Cardiac muscle cell (in vitro differentiated cells and primary cell): ENCODE data around the gene ETS2. TPM values are rescaled to one million over a fixed set of nuclear protein-coding genes. Genes with fewer than 3 reads are reported as not detected.

Source experiments
- DNase-seq, 2 donors: peaks; one replicate each; pipeline versions ENCODE4 v3.0.0 to v3.0.0-alpha.2; 2010 to 2017; ENCODE audit warnings: low read depth in 1 of 2, low spot score in 1 of 2
- H3K27ac ChIP-seq: fragments of 200-600 bp; sonication (generic); 2 replicates; pipeline ENCODE4 v1.5.1; 2016
- H3K27me3 ChIP-seq: fragments of 200-600 bp; sonication (generic); 2 replicates; pipeline ENCODE4 v1.6.0; 2016; ENCODE audit warnings: control low read depth
- H3K36me3 ChIP-seq: fragments of 200-600 bp; sonication (generic); 2 replicates; pipeline ENCODE4 v1.5.1; 2016; ENCODE audit warnings: control low read depth
- H3K4me1 ChIP-seq: fragments of 200-600 bp; sonication (generic); 2 replicates; pipeline ENCODE4 v1.8.1; 2017; ENCODE audit warnings: low read depth, mild to moderate bottlenecking, mixed run types
- H3K4me3 ChIP-seq: fragments of 200-600 bp; sonication (generic); 2 replicates; pipeline ENCODE4 v1.5.1; 2016; ENCODE audit warnings: mild to moderate bottlenecking
- H3K9me3 ChIP-seq: fragments of 200-600 bp; sonication (generic); 2 replicates; pipeline ENCODE4 v1.5.1; 2017; ENCODE audit warnings: low read depth, mild to moderate bottlenecking, control low read depth
- CTCF ChIP-seq: IDR thresholded peaks from 2 replicates; pipeline ENCODE4 v1.5.1; 2012; ENCODE audit warnings: low read depth, mild to moderate bottlenecking, low read length
- polyA plus RNA-seq: library from polyadenylated mRNA; unstranded; fragments of >200 nt; fragmentation: Nextera tagmentation; extraction: Ambion mirVana; gene quantifications from 2 replicates; pipeline ENCODE4 v1.2.1, GENCODE V29; 2016
- total RNA-seq: library from RNA; depleted of rRNA; stranded (reverse); fragments of >200 nt; gene quantifications from 2 replicates; pipeline ENCODE4 v1.2.3, GENCODE V29; 2016

The ETS2 gene
- total and polyA plus RNA-seq, 2 experiments from 2014 or later = 20.9 to 25.2 TPM

DNA sequence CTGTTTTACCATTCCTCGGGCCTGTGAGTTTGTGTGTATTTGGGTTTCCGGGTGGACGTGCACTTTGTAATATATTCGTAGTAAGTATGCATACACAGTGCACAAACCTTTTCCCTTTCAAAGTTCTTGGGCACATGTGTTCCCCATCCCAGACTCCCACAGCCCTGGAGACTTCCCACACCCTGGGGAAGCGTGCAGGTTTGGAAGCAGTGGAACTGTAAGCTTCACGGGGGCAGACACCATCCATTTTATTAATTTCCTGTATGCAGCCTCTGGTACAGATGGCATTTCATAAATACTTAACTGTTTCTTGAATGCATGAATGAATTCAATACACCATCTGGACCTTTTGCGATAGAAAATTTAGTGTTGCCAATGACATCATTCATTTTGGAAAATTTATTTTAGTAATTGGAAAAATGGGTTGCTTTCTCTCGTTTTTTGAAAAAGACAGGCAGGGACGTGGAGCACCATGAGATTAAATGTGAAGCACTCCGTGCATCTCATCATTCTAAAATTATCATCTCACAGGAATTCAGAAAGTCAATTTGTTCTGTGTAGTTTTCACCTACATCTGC, 10.8 kb downstream of the ETS2 start:
- peaks cover 79% of the 10 kb centered on the region for H3K36me3 ChIP-seq
- no peaks in the 10 kb centered on the region for H3K27me3 ChIP-seq
- no peak overlapping the region for H3K4me3 ChIP-seq
- H3K9me3 ChIP-seq = no peaks in the 10 kb centered on the region
- TF ChIP-seq CTCF = no peak
- no peak overlapping the region for H3K27ac ChIP-seq
- DNase-seq = no peak
- no peaks in the 10 kb centered on the region for H3K4me1 ChIP-seq

GRCh38 chr21:38817371-38818324, 11.9 kb downstream of the ETS2 start:
- peaks cover 90% of the 10 kb centered on the region for H3K36me3 ChIP-seq
- no peak overlapping the region for H3K27ac ChIP-seq
- TF ChIP-seq CTCF = no peak
- peak in 1 of 2 donors; percentile 59 for DNase-seq
- no peaks in the 10 kb centered on the region for H3K4me1 ChIP-seq
- no peaks in the 10 kb centered on the region for H3K9me3 ChIP-seq
- no peaks in the 10 kb centered on the region for H3K27me3 ChIP-seq
- no peak overlapping the region for H3K4me3 ChIP-seq

DNA sequence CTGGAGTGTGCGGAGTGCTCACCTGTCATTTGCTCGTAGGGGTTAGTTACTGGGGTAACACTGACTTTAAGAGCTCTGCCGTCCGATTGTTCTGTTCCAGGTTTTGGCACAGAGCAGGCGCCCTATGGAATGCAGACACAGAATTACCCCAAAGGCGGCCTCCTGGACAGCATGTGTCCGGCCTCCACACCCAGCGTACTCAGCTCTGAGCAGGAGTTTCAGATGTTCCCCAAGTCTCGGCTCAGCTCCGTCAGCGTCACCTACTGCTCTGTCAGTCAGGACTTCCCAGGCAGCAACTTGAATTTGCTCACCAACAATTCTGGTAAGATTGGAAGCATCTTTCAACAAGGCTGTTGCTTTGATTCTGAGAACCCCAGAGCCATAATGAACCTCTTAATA, 12.6 kb downstream of the ETS2 start:
- H3K4me1 ChIP-seq = no peaks in the 10 kb centered on the region
- H3K4me3 ChIP-seq = no peak overlapping the region
- H3K27me3 ChIP-seq = no peaks in the 10 kb centered on the region
- DNase-seq = no peak
- TF ChIP-seq CTCF = no peak
- peaks cover 89% of the 10 kb centered on the region for H3K36me3 ChIP-seq
- H3K9me3 ChIP-seq = no peaks in the 10 kb centered on the region
- H3K27ac ChIP-seq = no peak overlapping the region

GRCh38 chr21:38819051-38819718, 13.5 kb downstream of the ETS2 start:
- H3K36me3 ChIP-seq = peaks cover 91% of the 10 kb centered on the region
- DNase-seq = no peak
- no peaks in the 10 kb centered on the region for H3K4me1 ChIP-seq
- TF ChIP-seq CTCF = no peak
- no peak overlapping the region for H3K4me3 ChIP-seq
- no peaks in the 10 kb centered on the region for H3K9me3 ChIP-seq
- H3K27me3 ChIP-seq = no peaks in the 10 kb centered on the region
- H3K27ac ChIP-seq = no peak overlapping the region

DNA sequence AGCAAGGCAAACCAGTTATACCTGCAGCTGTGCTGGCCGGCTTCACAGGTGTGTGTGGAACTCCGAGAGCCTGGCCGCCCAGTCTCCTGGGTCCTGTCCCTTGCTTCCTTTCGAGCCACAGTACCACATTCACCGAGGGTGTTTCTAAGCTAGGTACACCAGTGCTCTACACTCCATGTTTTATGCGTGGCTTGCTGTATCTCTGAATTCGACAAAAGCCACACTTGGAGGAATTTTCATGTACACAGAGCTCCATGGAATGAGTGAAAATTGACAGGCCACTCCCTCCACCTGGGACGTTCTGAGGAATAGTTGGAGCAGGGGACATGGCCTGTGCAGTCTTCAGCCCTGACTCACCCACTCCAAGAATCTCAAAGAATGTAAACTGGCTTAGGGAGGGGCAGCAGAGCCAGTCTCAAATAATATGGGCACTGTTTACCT, 14.0 kb downstream of the ETS2 start:
- no peak for TF ChIP-seq CTCF
- no peak for DNase-seq
- no peaks in the 10 kb centered on the region for H3K4me1 ChIP-seq
- no peak overlapping the region for H3K4me3 ChIP-seq
- no peaks in the 10 kb centered on the region for H3K27me3 ChIP-seq
- no peak overlapping the region for H3K27ac ChIP-seq
- peaks cover 85% of the 10 kb centered on the region for H3K36me3 ChIP-seq
- no peaks in the 10 kb centered on the region for H3K9me3 ChIP-seq
